ENCODE results near the gene ALOX12B.
A peak's percentile ranks its signal among the peaks of the same experiment; 100 is the strongest.

Gene ALOX12B

DNA sequence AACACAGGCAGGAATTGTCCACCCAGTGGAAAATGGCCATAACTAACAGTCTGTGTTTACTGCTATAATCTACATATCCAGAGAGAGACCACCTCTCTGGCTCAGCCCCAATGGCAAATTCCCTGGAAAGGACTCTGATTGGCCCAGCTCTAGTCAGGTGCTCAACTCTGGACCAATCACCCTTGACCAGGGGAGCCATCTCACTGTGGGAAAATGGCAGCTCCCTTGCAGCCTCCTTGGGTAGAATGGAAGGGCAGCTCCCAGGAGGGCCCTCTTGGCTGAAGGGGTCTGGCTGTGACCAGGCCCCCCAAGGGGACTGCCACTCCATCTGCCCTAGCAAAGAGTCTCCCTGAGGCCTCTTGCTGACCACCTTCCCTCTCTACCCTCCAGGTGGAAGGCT is 45.5 kb downstream of the ALOX12B start:
- DNase-seq, result peak; percentile 21

DNA sequence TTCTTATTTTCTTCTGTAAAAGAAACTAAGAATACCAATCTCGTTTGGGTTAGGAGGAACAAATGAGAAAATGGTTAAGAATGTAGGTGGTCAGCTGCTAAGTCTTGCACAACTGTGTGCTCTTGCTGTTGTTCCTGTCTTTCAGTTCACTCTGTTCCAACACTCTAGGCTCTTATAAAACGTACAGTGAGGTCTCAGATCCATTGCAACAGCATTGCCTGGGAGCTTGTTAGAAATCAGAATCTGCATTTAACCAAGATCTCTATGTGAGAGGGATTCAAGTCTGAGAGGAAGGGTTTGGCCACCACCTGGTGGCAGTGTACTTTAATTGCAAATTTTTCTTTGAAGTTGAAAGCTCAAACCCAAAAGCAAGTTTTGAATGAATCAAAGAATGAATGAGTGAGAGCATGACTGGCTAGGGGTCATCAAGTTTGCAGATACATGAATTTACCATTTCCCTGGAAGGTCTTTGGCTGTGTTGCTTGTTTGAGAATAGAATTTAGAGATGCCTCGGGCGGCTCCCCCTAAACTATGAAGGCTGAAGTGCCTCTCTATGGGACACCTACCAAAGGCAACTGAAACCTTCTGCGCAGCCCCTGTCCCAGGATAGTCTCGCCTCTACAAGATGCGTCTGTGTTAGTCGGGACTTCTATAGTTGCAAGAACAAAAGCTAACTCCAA is 46.1 kb downstream of the ALOX12B start:
- peak; percentile 85 for DNase-seq

DNA sequence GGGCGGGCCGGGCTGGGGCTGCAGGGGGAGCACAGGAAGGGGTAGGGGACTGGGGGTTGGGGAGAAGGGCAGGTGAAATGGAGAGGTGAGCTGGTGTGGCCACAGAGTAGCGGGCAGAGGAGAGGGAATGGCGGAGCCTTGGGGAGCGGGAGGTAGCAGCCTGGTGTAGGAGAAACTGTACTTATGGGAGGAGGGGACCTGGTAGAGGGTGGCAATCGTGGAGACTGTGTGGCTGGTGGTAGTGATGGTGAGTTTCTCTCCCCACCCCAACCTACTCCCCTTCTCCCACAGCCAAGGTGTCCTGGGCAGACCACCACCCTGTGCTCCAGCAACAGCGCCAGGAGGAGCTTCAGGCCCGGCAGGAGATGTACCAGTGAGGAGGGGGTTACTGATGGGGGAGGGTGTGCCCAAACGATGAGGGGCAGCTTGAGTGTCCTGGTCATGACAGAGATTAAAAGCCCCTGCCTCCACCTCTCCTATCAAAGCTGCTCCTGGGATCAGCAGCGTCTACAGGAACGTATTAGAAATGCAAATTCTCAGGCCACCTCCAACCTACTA is 47.8 kb downstream of the ALOX12B start:
- no peak for DNase-seq

DNA sequence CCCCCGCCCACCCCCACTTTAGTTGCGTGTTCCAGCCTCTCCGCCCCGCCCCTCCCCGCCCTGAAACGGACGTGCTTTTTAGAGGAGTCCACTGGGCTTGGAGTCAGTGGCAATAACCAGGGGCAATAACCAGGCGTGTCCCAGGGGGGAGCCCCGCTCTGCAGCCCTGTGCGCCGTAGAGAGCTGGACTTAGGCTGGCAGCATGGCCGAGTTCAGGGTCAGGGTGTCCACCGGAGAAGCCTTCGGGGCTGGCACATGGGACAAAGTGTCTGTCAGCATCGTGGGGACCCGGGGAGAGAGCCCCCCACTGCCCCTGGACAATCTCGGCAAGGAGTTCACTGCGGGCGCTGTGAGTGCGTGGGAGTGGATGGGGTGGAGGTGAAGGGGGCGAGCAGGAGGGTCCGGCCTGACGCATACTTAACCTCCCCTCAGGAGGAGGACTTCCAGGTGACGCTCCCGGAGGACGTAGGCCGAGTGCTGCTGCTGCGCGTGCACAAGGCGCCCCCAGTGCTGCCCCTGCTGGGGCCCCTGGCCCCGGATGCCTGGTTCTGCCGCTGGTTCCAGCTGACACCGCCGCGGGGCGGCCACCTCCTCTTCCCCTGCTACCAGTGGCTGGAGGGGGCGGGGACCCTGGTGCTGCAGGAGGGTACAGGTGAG is 48.4 kb downstream of the ALOX12B start, which contains the start of gene ALOX15B:
Gene ALOX15B, plus strand, starts transcription at position 106 of the 657 bp plus-strand sequence. Its CDS starts 97 bp downstream, at position 203.
- peak; percentile 33 for DNase-seq

DNA sequence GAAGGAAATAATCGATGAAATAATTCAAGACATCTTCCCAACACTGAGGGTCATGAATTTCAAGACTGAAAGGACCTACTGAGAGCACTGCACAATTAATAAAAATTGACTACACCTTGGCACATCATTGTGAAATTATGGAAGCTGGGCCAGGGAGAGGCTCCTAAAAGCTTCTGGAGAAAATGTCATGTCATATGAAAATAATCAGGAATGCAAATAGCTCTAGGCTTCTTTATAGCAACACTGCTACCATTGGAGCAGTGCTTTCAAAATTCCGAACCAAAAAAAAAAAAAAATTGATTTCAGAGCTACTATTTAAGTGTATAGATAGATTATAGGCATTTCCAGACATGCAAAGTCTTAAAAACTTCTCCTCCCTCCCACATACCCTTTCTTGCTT is 55.1 kb downstream of the ALOX12B start:
- DNase-seq, result no peak

DNA sequence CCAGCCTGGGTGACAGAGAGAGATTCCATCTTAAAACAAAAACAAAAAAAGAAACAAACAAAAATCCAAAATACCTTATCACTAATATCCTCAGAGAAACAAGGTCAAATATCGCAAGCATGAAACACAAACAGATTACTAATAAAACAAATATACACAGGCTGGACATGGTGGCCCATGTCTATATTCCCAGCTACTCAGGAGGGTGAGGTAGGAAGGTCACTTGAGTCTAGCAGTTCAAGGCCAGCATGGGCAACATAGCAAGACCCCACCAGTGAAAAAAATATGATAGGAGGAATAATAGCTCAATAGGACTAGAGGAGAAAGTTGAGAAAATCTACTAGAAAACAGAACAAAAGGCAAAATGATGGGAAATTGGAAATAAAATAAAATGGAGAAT is 55.6 kb downstream of the ALOX12B start:
- no peak for DNase-seq

DNA sequence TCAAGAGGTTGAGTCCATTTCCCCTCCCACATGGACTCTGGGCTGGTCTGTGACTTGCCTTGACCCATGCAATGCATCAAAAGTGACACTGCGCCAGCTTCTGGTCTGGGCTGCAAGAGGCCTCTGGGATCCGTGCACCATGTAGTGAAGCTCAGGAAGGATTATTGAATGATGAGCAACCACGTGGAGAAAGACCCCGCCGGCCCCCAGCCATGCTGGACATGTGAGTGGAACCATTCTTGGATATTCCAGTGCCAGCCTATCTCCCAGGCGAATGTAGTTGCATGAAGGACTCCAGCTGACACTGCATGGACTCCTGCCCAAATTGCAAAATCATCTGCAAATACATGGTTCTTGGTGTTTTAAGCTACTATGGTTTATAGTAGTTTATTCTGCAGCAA is 56.3 kb downstream of the ALOX12B start:
- DNase-seq, result no peak

DNA sequence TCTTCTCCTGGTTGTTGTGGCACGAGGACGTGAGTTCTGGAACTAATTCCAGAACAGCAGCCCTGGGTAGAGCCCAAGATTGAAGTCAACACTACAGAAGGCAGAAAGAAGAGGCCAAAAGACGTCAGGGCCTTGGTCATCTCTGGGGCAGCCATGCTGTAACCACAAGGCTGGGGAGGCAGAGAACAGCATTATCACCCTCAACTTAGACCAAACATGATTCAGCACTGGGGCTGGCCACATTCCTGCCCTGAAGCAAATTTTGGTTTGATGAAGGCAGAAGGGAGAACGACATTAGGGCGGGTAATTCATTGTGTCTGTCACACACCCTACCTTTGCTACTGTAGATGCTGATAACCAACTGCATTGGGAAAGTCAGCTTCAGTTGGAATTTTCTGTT is 58.4 kb downstream of the ALOX12B start:
- DNase-seq, result no peak

DNA sequence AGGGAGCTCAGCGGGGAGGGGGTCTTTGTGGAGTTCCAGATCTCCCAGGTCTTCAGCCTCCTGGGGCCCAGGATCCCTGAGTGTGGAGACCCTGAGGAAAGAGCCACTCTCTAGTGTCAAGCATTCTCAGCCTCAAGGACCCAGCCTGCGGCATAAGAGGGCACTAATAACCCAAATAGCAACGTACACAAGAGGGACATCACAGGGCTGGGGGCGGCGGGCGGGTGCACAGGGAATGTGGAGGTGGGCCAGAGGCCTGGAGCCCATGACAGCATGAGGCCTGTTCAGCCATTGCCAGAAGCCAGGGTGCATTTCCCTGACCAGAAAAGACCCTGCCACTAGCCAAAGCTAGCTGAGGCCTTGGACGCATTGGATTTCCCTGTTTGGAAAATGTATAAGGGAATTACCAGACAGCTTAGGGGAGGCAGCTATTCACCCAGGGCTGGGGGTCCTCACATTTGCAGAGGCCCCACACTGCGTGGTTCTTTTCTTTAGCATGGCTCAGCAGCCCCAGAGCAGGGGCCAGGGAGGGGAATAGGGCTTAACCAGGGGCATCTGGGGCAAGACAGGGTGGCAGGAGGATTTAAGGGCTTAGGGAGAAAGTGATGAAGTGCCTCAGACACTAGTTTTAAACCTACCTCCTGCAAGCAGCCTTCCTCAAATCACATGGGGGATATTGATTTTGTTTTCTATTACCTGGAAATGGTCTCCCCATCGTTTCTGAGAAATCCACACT is 62.2 kb downstream of the ALOX12B start:
- no peak for DNase-seq

DNA sequence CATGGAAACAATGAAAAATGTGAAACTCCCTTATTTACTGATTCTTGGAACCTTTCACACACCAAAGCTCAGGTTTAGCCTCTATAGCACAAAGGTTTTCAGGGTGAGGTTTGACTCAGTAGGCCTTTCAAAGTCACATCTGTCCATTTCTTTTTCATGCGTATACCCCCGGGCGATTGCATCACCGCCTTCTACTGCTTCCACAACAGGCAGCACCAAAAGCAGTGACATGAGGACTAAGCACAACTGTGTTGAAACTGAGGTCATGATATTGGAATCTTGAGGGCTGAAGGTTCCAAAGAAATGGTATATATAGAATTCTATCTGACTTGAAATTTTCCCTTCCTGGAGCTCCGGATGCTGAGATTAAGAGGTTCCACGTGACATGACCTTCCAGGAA is 63.4 kb downstream of the ALOX12B start:
- DNase-seq, result peak; percentile 62

Measured in inflammatory macrophage treated with lipopolysaccharide for 4 hours (primary cell).